CD4-positive, alpha-beta T cell treated with Interleukin-12 subunit alpha and Interleukin-12 subunit beta, for 1 hour (primary cell): Measurements from ENCODE around the gene PCDHGA1.

Experiments
- DNase-seq: peaks from one replicate; pipeline ENCODE4 v3.0.0-alpha.2; 2020

PCDHGA1 gene

GRCh38 chr5:141515141-141515540 is 184.8 kb downstream of the PCDHGA1 start:
- no peak for DNase-seq

- DNase-seq = no peak
These were observed 185.8 kb downstream of the PCDHGA1 start for GRCh38 chr5:141515946-141516671.

DNA sequence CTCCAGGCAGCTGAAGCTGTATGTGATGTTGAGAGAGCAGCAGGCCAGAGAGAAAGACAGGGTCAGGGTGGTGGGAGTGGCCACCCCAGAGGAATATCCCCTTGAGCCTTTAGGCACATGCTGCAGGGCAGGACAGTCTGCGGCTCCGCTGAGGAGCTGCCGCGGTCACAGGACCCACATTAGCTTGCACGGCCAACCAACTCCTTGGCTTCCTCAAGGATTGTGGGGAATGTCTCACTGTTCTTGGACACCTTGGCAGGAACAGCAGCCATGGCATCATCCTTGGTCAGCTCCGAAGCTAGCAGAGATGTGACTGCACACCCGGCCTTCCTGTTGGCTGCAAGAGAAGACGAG is 186.3 kb downstream of the PCDHGA1 start:
- DNase-seq = no peak

GRCh38 chr5:141517312-141517711 is 187.0 kb downstream of the PCDHGA1 start:
- DNase-seq = no peak

GRCh38 chr5:141517880-141518617 is 187.7 kb downstream of the PCDHGA1 start:
- DNase-seq = no peak

DNA sequence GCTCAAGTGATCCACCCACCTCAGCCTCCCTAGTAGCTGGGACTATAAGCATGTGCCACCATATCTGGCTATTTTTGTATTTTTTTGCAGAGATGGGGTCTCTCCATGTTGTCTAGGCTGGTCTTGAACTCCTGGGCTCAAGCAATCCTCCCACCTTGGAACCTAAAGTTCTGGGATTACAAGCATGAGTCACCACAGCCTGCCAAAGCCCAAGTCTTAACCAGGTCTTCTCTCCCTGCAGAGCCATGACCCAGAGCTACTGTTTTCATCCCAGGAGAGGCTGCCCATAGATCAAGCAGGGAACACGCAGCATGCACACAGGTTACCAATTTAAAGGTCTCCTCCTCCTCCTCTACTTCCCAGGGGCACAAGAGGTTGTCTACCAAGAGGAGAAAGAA is 188.3 kb downstream of the PCDHGA1 start:
- no peak for DNase-seq

DNA sequence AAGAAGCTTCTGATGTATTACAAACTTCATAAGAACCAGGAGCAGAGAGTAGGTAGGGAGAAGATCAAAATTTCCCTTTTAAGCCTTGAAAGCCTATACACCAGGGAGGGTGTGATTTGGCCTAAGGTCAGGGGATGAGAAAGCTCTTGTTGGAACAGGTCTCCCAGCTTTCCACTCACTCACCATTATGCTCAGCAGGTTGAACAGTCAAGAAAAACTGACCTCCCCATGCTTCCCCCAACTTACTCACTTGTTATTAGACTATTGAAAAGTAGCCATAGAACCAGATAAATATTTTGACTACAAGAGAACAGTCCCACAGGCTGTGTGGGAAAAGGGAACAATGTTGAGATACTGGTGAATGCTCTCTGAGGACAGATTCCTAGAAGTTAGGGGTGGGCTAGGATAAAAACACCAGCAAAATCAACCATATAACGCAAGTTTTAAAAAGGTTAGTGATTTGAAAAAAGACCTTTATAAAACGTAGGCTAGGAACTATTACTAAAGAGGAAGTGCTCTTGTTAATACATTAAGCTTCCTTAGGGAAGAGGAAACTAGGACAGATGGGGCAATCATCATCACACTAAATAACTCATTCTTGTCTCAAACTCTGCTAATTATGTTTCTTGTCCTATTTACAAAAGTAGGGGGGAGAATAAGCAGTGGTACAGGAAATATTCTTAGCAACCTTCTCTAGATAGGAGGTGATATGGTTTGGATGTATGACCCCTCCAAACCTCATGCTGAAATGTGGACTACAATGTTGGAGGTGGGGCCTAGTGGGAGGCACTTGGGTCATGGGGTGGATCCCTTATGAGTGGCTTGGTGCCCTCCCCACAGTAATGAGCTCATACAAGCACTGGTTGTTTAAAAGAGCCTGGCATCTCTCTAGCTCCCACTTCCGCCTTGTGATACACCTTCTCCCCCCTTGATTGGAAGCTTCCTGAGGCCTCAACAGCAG is 189.6 kb downstream of the PCDHGA1 start:
- DNase-seq = no peak

DNA sequence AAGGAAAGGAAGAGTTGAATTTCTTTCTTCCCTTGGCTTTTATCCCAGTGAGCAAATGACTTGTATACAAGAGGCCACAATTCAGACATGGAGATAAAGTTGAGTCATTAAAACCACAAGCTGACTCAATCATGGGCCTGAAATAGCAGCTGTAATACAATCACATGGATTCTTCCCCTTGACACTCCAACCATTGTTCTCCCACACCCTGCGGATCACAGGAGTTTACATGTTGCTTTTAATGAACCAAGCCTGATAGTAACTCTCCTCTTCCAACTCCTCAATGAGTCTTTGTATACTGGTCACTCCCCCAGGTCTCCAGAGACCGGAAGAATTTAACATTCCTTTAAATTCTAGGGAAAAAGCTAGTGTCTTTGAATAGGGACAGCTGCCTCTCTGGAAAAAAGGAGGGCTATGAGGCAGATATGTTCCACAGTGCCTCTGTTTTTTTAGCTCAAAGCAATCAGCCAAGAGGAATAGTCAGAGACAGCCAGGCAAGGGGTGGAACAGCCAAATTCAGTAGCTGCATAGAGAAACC is 191.0 kb downstream of the PCDHGA1 start:
- no peak for DNase-seq

GRCh38 chr5:141522301-141522700 is 192.0 kb downstream of the PCDHGA1 start:
- no peak for DNase-seq

DNA sequence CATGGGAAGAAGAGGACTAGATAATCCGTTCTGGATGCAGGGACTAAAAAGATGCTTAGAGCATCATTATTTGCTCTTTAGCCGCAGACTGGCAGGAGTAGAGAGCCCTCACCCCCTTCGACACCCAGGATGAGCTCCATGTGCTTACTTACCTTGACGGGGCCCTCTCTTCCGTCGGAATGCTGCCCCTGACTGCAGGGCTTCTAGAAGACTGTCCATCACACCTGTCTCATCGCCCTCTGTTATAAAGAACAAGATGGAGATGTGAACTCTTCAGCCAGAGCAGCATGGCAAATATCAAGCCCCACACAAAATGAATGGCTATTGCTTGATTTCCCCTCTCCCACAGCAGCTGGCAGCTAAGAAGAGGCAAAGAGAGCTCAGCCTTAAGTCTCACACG is 193.7 kb downstream of the PCDHGA1 start:
- no peak for DNase-seq

- peak; percentile 62 for DNase-seq
These were observed 194.6 kb downstream of the PCDHGA1 start for GRCh38 chr5:141524604-141525597.

GRCh38 chr5:141525653-141526052 is 195.3 kb downstream of the PCDHGA1 start:
- DNase-seq = no peak

- DNase-seq = no peak
These were observed 197.1 kb downstream of the PCDHGA1 start for GRCh38 chr5:141527426-141527825.

DNA sequence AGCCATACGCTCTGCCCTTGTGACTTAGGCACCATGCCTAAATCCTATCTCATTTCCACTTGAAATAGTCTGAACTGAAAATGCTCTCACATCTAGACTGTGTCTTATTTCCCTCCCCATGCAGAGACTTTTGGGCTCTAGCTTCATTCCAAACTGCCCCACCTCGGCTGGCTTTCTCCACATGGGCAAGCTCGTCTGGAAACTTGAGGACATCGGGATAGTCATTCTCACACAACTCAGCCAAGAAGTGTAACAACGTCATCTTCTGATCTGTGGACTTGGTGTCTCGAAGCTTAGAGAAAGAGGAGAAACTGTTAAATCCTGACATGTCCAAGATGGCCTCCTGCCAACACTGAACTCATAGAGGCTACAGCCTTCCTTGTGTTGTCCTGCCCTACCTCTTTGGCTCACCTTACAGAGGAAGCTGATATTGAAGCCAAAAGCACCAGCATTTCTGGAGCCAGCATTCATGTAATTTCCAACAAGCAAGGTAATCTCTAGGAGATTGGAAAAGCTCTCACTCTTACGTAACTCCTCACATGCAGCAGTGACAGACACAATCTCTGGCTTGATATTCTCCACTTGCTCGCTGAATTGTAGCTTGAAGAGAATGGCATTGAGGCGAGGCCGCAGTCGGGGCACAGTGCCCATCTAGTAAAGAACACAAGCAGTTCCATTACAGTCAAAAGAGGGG is 198.1 kb downstream of the PCDHGA1 start:
- DNase-seq = no peak

DNA sequence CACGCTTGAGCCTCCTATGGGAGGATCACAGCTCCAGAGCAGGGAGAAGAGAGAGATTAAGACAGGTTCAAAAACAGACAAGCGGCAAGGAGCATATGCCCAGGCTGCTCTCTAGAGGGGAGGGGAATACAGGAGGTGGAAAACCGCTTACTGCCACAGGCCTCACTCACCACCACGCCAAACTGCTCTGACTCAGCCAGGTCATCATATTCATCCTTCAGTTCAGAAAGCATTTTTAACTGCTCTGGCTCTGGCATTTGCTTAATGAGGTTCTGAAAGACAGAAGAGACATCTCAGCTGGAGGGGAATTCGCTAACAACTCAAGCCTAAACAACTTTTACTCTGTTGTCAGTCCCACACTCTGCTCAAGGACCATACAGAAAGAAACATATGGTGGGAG is 198.7 kb downstream of the PCDHGA1 start:
- no peak for DNase-seq

DNA sequence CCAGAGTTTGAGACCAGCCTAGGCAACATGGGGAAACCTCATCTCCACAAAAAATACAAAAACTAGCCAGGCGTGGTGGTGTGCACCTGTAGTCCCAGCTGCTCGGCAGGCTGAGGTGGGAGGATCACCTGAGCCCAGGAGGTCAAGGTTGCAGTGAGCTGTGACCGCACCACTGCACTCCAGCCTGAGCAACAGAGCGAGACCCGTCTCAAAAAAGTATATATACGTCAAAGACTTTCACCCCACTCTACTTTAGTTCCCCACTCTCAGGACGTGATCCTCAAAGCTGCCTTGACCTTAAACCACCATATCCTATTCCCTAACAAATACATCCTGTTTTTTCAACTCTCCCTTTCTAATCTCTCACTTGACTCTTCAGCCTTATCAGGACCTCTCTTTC is 199.6 kb downstream of the PCDHGA1 start:
- no peak for DNase-seq

DNA sequence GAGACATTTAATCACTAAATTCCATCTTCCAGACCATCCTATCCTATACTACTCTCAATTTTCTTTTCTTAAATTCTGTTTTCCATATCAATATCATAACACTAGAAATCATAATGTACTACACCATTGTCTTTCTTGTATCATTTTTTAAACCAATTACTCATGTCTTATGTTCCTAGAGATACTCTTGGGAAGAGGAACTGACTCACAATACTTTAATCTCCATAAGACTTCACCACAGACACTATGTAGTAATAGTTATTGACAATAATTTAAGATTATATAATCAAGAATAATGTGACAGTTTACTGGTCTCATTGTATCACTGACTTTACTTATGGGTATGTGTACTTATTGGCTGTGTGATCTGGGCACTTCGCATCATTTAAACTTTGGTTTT is 202.4 kb downstream of the PCDHGA1 start:
- no peak for DNase-seq

GRCh38 chr5:141533897-141534296 is 203.6 kb downstream of the PCDHGA1 start:
- no peak for DNase-seq

DNA sequence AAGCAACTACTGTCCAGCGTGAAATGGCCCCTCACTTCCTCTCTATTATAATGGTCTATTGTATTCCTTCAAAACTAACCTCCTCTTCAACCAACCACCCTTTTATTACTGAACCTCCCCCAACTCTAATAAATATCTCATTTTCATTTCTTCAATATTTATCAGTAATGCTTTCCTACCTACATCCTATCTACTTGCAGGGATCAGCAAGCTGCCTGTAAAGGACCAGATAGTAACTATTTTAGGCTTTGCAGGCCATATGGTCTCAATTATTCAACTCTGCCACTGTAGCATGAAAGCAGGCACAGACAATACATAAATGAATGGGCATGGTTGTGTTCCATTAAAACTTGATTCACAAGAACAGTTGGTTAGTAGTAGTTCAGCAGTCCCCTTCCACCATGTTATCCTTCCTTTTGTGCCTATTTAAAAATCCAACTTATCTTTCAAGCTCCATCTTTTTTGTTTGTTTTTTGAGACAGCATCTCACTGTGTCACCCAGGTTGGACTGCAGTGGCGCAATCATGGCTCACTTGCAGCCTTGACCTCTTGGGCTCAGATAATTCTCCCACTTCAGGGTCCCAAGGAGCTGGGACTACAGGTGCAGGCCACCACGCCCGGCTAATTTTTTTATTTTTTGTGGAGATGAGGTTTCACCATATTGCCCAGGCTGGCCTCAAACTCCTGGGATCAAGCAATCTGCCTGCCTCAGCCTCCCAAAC is 204.3 kb downstream of the PCDHGA1 start:
- DNase-seq = no peak

- no peak for DNase-seq
These were observed 212.7 kb downstream of the PCDHGA1 start for GRCh38 chr5:141543053-141543452.

GRCh38 chr5:141547488-141547887 is 217.2 kb downstream of the PCDHGA1 start:
- DNase-seq = no peak
